NCI-H1417 treated with DMSO at 0.1 percent for 48 hours (cell line): ENCODE results near the gene DDX24.
A peak's percentile ranks its signal among the peaks of the same experiment; 100 is the strongest.

Source experiments
- DNase-seq: peaks from one replicate; lab custom pipeline; 2025; lab: John Stamatoyannopoulos, UW

Gene DDX24

GRCh38 chr14:94080621-94081385 lies at the start of gene DDX24, which contains the start of gene IFI27L1:
Gene DDX24, minus strand, starts transcription at chr14:94081202. Its CDS starts 1,460 bp downstream, at chr14:94079742.
Gene IFI27L1, plus strand, starts transcription at chr14:94081310. Its CDS starts 15,628 bp downstream, at chr14:94096938.
- peak; percentile 80 for DNase-seq

GRCh38 chr14:94129758-94130414 lies 48.9 kb upstream of the DDX24 start:
- DNase-seq: no peak

- DNase-seq: no peak
Observed at GRCh38 chr14:94129111-94129757, 48.2 kb upstream of the DDX24 start, which contains the start of gene IFI27L2. Gene IFI27L2, minus strand, starts transcription at chr14:94129604. Its CDS starts 40 bp downstream, at chr14:94129564.

GRCh38 chr14:94128216-94128839 lies 47.3 kb upstream of the DDX24 start:
- no peak for DNase-seq

GRCh38 chr14:94127330-94127729 lies 46.3 kb upstream of the DDX24 start:
- no peak for DNase-seq

- no peak for DNase-seq
Observed at GRCh38 chr14:94126800-94127199, 45.8 kb upstream of the DDX24 start.

GRCh38 chr14:94126419-94126677 lies 45.3 kb upstream of the DDX24 start:
- DNase-seq: no peak

- no peak for DNase-seq
Observed at GRCh38 chr14:94125659-94126418, 44.8 kb upstream of the DDX24 start.

- DNase-seq: no peak
Observed at GRCh38 chr14:94124582-94125377, 43.8 kb upstream of the DDX24 start.

GRCh38 chr14:94123868-94124267 lies 42.9 kb upstream of the DDX24 start:
- no peak for DNase-seq

GRCh38 chr14:94123296-94123695 lies 42.3 kb upstream of the DDX24 start:
- DNase-seq: no peak

- no peak for DNase-seq
Observed at GRCh38 chr14:94122438-94122837, 41.4 kb upstream of the DDX24 start.

- DNase-seq: no peak
Observed at GRCh38 chr14:94121485-94121884, 40.5 kb upstream of the DDX24 start.

GRCh38 chr14:94120667-94121340 lies 39.8 kb upstream of the DDX24 start:
- no peak for DNase-seq

GRCh38 chr14:94119071-94119470 lies 38.1 kb upstream of the DDX24 start:
- DNase-seq: no peak

GRCh38 chr14:94117856-94118255 lies 36.9 kb upstream of the DDX24 start:
- DNase-seq: no peak

GRCh38 chr14:94116701-94117100 lies 35.7 kb upstream of the DDX24 start:
- no peak for DNase-seq

GRCh38 chr14:94115631-94116030 lies 34.6 kb upstream of the DDX24 start:
- DNase-seq: no peak

- DNase-seq: no peak
Observed at GRCh38 chr14:94115058-94115591, 34.1 kb upstream of the DDX24 start.

- DNase-seq: no peak
Observed at GRCh38 chr14:94114589-94115057, 33.6 kb upstream of the DDX24 start.
